Measurements from ENCODE around the gene MTMR8. TPM values are rescaled to one million over a fixed set of nuclear protein-coding genes. Genes with fewer than 3 reads are reported as not detected.

MTMR8 gene
- total RNA-seq, 1 donor from 2014 or later = 0.17 TPM

DNA sequence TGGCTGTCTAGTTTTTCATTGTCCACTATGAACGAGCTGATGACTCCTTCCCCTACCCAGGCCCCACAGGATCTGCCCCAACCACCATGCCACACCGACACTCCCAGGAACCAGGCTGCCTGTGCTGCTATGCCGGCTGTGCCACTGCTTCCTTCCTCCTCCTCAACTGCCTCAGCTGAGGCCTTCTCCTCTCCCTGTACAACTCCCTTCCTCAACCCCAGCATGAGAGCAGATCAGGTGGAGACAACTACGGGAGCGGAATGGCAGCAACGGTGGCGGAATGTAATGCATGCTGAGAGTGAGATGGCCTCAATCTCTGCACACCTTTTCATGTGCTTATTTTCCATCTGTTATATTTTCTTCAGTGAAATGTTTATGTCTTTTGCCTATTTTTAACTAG is 88.5 kb downstream of the MTMR8 start:
- no peak for DNase-seq

GRCh38 chrX:64291123-64291522 is 104.1 kb downstream of the MTMR8 start:
- no peak for DNase-seq

DNA sequence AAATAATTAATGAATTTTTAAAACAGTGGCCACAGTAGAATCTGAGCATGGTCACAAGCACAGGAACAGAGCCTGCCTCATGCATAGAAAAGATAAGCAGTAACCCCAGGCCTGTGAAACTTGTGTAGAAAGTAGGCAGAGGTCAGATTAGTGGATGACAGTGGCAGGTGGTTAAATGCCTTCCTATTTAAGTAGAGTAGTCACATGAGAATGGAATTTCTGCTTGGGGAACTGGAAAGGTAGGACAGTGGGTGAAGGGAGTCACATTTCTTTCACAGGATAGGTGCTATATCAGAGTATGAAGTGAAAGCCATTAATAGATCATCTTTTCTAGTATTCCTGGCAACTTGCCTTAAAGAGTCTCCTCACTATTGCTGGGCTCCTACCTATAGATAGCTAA is 130.0 kb downstream of the MTMR8 start:
- no peak for DNase-seq

- no peak for DNase-seq
Measured at GRCh38 chrX:64230123-64230970, 164.9 kb downstream of the MTMR8 start, which contains the start of gene ASB12. ASB12 (minus strand) TSS chrX:64230607; CDS start chrX:64225650, 4,957 bp downstream.

DNA sequence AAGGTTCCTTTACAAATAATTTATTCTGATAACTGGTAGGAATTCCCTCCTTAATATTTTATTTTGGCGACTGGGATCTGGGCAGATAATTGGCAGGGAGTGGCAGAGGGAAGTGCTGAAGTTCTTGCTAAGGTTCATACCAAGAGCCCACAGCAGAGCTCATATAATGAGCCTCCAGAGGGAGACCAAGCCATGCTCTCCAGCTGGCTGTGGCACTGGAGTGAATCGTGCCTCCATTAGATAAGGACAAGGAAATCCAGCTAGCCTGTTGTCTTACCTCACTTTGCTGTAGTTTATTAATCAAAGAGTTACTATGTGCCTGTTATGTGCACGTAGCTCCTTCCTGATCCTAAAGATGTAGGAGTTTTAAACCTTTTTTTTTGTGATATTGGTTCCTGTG is 166.1 kb downstream of the MTMR8 start:
- DNase-seq = no peak

Other genes starting within 250 kb of the MTMR8 start
- 2.2 and 2.5 TPM in 2 replicates for gene AMER1, start 189.7 kb downstream of the MTMR8 start, total RNA-seq
- gene ASB12, start 164.8 kb downstream of the MTMR8 start, total RNA-seq = not detected in 2 replicates